GM03348 (cell line): ENCODE data around the gene CDH4.
A peak's percentile ranks its signal among the peaks of the same experiment; 100 is the strongest.

Experiments used
- DNase-seq: peaks from one replicate; pipeline ENCODE4 v3.0.0; 2012; ENCODE audit warnings: low spot score

CDH4 gene

GRCh38 chr20:61328911-61329558, 77.0 kb downstream of the CDH4 start:
- DNase-seq: peak; percentile 27

- no peak for DNase-seq
Measured at GRCh38 chr20:61330441-61330840, 78.4 kb downstream of the CDH4 start.

GRCh38 chr20:61331543-61331942, 79.5 kb downstream of the CDH4 start:
- DNase-seq: no peak

GRCh38 chr20:61332016-61332975, 80.2 kb downstream of the CDH4 start:
- no peak for DNase-seq

DNA sequence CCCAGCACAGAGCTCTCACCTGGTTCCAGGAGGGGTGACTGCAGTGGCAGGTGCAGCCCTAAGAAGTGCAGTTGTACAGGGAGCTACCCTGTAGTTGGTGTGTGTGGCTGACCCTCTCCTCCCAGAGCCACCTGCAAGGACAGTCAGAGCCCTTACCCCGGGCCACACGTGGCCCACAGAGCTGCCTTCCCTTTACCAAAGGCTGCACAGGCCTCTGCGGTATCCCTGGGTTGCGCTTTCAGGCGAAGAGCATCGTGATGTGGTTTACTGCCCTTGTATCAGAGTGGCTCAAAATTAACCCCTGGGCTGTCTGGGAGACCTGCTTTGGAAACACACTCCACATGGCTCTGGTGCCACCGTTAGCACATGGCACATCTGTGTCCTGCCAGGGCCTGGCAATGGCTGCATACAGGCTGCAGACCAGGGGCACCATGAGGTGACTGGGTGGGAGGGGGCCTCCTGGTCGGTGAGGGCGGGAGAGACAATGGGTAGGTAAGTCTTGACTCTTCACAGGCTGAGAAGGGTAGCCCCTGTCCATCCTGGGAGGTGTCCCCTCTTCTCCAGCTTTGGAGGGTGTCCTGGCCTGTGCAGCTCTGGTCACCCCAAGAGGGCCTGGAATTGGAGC, 81.5 kb downstream of the CDH4 start:
- no peak for DNase-seq

- DNase-seq: no peak
Measured at GRCh38 chr20:61340157-61340556, 88.1 kb downstream of the CDH4 start.

DNA sequence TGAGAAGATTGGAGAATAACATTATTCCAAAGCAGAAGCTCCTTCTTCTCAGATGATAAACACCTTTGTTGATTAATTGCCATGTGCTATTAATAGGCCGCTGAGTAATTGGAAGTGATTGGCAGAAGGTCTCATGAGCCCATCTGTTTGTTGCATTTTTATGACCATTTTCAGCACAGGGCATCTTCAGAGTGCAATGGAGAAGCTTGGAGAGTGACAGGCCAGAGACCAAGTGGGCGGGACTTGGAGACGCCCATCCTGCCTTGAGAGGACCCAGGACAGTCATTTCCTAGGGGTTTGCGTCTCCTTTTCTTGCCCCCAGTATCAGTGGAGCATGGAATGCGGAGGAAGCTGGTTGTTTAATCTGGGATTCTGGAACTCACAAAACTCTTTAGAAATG, 89.5 kb downstream of the CDH4 start:
- no peak for DNase-seq

GRCh38 chr20:61343934-61344333, 91.9 kb downstream of the CDH4 start:
- no peak for DNase-seq

DNA sequence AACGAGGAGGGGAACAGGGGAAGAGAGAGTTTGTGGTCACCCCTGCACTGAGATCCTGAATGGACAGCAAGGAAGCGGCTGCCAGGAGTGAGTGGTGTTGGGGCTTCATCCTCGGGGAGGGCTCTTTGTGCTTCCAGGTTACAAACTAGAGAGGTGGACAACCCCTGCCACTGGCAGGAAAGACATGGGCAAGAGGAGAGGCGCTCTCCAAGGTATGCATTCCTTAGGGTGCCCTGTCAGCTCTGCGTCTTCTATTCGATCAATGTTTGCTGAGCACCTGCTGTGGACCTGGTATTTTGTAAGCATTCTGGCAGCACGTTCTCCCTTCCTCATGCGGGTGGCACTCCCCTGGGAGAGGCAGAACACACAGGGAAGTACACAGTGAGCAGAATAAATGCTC, 93.6 kb downstream of the CDH4 start:
- no peak for DNase-seq

DNA sequence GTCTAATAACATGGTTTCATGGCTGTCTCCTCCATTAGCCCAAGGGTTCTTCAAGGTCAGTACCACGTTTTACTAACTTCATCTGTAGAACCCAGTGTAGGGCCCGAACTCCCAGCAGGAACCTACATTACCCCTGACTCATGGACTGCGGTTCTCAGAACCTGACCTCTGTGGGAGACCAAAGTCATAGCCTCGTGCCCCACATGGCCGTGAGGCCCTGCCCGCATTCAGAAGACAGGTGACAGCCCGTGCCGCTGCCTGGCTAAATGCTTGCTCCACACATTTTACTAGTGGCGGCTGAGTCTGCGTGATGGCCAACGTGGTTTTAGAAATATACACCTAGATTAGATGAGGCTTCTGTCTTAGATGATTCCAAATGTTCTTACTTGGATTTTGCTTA, 94.9 kb downstream of the CDH4 start:
- no peak for DNase-seq

DNA sequence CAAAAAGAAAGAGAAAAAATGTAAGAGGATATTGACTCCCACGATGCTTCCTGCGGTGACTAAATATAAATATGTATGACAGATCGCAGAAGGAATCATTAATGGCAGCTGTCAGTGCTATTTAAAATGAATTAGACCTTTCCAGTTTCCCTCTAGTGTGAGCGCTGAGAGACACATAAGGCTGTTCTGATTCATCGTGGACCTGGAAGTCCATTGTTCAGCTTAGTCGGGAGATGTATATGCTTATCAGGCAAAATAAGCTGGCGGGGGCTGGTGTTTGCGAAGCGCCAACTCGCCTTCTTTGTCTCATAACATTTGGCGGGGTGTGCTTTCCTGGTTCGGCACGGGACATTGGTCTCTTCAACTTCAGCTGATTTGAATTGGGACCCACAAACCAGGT, 95.4 kb downstream of the CDH4 start:
- DNase-seq: no peak

GRCh38 chr20:61349447-61350165, 97.5 kb downstream of the CDH4 start:
- no peak for DNase-seq

- DNase-seq: no peak
Measured at GRCh38 chr20:61350500-61351250, 98.6 kb downstream of the CDH4 start.

- DNase-seq: no peak
Measured at GRCh38 chr20:61352346-61353260, 100.5 kb downstream of the CDH4 start.

DNA sequence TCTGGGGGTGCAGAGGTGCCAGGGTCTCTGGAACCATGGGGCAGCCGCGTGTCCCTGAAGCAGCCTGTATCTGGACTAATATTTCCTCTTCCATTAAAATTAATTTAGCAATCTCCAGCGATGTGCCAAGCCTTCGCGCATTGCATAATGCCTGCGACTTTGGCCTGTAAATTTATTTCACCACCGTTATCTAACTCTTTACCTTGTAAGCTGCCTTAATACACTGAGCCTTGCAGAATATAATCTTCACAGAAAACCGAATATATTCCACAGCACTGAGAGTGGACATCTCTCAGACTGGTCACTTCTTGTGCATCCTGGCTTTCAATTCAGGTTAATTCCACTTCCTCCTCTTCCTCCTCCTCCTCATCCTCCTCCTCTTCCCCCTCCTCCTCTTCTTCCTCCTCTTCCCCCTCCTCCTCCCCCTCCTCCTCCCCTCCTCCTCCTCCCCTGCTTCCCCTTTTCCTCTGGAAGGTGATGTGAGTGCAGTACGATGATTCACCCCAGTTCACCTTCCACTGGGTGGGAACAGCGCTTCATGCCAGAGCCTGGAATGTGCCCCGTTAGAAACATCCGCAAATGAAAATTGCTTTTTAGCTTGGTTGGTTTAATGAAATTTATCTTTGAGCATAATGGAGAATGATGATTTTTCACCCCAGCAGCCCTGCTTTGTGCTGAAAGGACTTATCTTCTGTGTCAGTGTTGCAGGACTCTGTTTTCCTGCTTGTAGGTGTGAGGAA, 101.4 kb downstream of the CDH4 start:
- peak; percentile 51 for DNase-seq

DNA sequence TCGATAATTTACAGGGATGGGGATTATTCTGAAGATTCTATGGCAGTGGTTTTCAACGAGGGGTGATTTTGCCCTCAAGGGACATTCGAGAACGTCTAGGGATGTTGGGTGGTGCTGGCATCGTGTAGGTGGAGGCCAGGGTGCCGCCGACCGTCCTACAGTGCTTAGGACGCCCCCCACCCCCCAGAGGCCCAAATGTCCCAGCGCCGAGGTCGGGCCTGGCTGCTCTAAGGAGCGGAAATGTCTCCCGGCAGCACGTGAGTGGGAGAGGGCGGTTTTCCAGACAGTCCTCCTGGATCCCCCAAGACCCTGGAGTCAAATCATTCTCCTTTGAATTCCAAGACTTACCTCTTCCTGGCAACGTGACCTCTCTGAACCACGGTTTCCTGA, 101.9 kb downstream of the CDH4 start:
- DNase-seq: no peak

GRCh38 chr20:61354501-61354900, 102.4 kb downstream of the CDH4 start:
- DNase-seq: no peak

DNA sequence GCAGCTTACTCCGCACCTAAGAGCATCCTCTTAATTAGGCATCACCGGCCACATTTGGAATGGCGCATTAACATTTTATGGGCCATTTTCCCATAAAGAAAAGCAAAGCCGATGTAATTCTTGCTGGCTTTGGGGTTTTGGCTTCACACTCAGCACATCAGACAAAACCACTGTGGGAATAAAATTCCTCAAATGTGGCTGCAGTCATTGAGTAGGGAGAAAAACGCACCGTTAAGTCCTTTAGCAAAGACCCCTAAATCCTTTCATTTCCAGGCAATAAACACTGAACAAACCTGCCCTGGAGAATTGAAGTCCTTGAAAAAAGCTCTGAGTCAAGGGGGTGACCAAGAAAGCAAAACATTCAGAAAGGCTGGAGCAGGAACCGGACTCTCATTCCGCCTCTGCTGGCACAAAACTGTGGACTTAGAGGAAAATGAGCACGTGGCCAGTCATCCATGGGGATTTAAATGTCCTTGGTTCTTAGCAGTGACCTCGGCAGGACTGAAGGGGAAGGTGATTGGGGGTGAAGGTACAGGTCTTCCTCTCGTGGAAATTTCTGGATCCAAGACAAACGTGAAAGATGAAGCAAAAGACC, 102.9 kb downstream of the CDH4 start:
- no peak for DNase-seq

GRCh38 chr20:61355585-61355984, 103.5 kb downstream of the CDH4 start:
- no peak for DNase-seq
